GM12891 (cell line): Measurements from ENCODE around the gene SERPINI1.

Experiments
- POLR2A ChIP-seq: IDR thresholded peaks from 2 replicates; pipeline ENCODE4 v1.6.1; 2011; ENCODE audit warnings: low read depth, low read length, control low read depth
- POLR2AphosphoS5 ChIP-seq: IDR thresholded peaks from 2 replicates; pipeline ENCODE4 v1.6.1; 2011; ENCODE audit warnings: low read depth, low read length, control low read depth
- POU2F2 ChIP-seq: IDR thresholded peaks from 2 replicates; pipeline ENCODE4 v1.6.1; 2011; ENCODE audit warnings: low read depth, mild to moderate bottlenecking, control low read depth, low read length, moderate library complexity

DNA sequence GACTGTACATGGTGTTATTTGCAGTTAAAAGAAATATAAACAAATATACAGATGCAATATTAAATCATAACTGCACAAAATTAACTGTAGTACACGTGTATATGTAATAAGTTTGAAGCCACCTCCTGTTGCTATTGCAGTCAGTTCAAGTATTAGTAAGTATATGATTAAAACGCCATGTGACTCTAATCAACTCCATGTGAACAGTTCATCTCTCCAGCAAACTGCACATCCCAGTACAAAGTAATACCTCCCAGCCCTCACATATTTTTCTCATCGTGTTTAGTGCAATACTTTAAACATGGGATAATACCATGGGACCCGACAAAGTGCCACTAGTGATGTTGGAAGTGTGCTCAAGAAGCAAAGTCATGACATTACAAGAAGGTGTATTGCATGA lies 35.5 kb upstream of the SERPINI1 start:
- TF ChIP-seq POLR2A: no peak
- TF ChIP-seq POLR2AphosphoS5: no peak
- no peak for TF ChIP-seq POU2F2
